Heart right ventricle (tissue), 16 donors: ENCODE measurements around the gene FOXN3. TPM values are rescaled to one million over a fixed set of nuclear protein-coding genes. Genes with fewer than 3 reads are reported as not detected.
A peak's percentile ranks its signal among the peaks of the same experiment; 100 is the strongest.

Experiments
- ATAC-seq, 8 donors: fragments of 200-7000 bp; cut with Tn5 transposase; one replicate each; pipeline ENCODE4 v1.9.1; 2020; ENCODE audit warnings: mild to moderate bottlenecking in 8 of 8, moderate library complexity in 8 of 8, moderate number of reproducible peaks in 1 of 8
- DNase-seq, 2 donors: peaks; one replicate each; pipeline ENCODE4 v3.0.0-alpha.2; 2020
- H3K27ac ChIP-seq, 10 donors: fragments of 200-600 bp; sonication (generic) in 2 of 10; one replicate each; pipeline versions ENCODE4 v1.5.0 to v1.8.0; 2020 to 2022; ENCODE audit warnings: mild to moderate bottlenecking in 3 of 10
- H3K27me3 ChIP-seq, 7 donors: fragments of 200-600 bp; one replicate each; pipeline ENCODE4 v1.8.0; 2021 to 2022; ENCODE audit warnings: mild to moderate bottlenecking in 2 of 7
- H3K36me3 ChIP-seq, 9 donors: fragments of 200-600 bp; sonication (generic) in 1 of 9; one replicate each; pipeline versions ENCODE4 v1.5.0 to v1.8.0; 2020 to 2022; ENCODE audit warnings: mild to moderate bottlenecking in 2 of 9
- H3K4me1 ChIP-seq, 9 donors: fragments of 200-600 bp; sonication (generic) in 1 of 9; one replicate each; pipeline versions ENCODE4 v1.5.0 to v1.8.0; 2020 to 2022; ENCODE audit warnings: mild to moderate bottlenecking in 4 of 9
- H3K4me3 ChIP-seq, 10 donors: fragments of 200-600 bp; sonication (generic) in 2 of 10; one replicate each; pipeline versions ENCODE4 v1.5.0 to v1.8.0; 2020 to 2022; ENCODE audit warnings: mild to moderate bottlenecking in 7 of 10, moderate library complexity in 2 of 10
- H3K9me3 ChIP-seq, 11 donors: fragments of 200-600 bp in 10 of 11; sonication (generic) in 2 of 11; one replicate each; pipeline versions ENCODE4 v1.5.0 to v1.8.0; 2013 to 2022; ENCODE audit warnings: mild to moderate bottlenecking in 2 of 11, control low read depth in 1 of 11, moderate library complexity in 1 of 11
- WGBS, 2 donors: extraction: QIAGEN DNeasy Blood & Tissue Kit; methylation state at CpG; one replicate each; pipeline ENCODE4 v1.1.7; 2013; ENCODE audit warnings: inconsistent platforms in 1 of 2; 5-methylcytosine and 5-hydroxymethylcytosine counted together
- intact Hi-C, 10 donors: fragments of 100-400 bp; cut with DNase I; formaldehyde crosslinking; loops; one replicate each; pipeline versions ENCODE4 v1.11.1 to v1.14.2; 2022
- polyA plus RNA-seq, 2 donors: library from polyadenylated mRNA; stranded (reverse); fragments of 200-250 nt; gene quantifications; one replicate each; pipeline ENCODE4 v1.2.3, GENCODE V29; 2013
- total RNA-seq, 10 donors: library from RNA; stranded (reverse); fragmentation: NEBNext Ultra II Directional in 3 of 10; extraction: Animal tissue kit (Norgen Biotek cat#: 25700) in 3 of 10; gene quantifications; one replicate each; pipeline versions ENCODE4 v1.2.1 to v1.2.4, GENCODE V29; 2021 to 2023
- TF ChIP-seq, protein P1 (sequence below), 9 donors: fragments of 200-600 bp; sonication (generic) in 2 of 9; IDR thresholded peaks; one replicate each; pipeline versions ENCODE4 v1.5.0 to v1.8.0; 2021 to 2022; ENCODE audit warnings: antibody characterized with exemption in 9 of 9, mild to moderate bottlenecking in 5 of 9, moderate library complexity in 1 of 9
- donor health status: Arrhythmogenic right ventricular cardiomyopathy.
- donor health status: ischemic (EF 13 %, LVEDD 7.1; RV severe dilation, severe dysfunction).
- donor health status: healthy with polysubstance abuse.
- donor health status: DM: no; HTN: yes; CAD: no.
- donor health status: DM: no; HTN: no; CAD: no.
- donor health status: ischemic (EF 25% LVEDD 6.9; RV normal size, moderate dysfunction).
- donor health status: ischemic (EF 25% LVEDD 5.7; RV mildly dilated, moderate dysfunction).
- donor health status: healthy.
- donor health status: DM: yes; HTN: yes; CAD: no.
- donor health status: Ischemic cardiomyopathy.
- donor health status: ischemic (EF 35%, LVEDD 5.7; RV mildly dilated, moderate dysfunction).
- donor health status: nonischemic (EF 11% LVEDD 7.7; RV severe dilation, severe dysfunction).
- donor health status: DM: yes; HTN: yes; CAD: no.
- donor health status: PGD.
- donor health status: ischemic (EF 29% LVEDD 5.4; RV normal size, mild dysfunction).
- donor health status: nonischemic (EF 23%, LVEDD 6.1; RV moderate dilation, normal function).

FOXN3 gene
- total and polyA plus RNA-seq, 12 donors: 13.0 to 150 (median 107) TPM

DNA sequence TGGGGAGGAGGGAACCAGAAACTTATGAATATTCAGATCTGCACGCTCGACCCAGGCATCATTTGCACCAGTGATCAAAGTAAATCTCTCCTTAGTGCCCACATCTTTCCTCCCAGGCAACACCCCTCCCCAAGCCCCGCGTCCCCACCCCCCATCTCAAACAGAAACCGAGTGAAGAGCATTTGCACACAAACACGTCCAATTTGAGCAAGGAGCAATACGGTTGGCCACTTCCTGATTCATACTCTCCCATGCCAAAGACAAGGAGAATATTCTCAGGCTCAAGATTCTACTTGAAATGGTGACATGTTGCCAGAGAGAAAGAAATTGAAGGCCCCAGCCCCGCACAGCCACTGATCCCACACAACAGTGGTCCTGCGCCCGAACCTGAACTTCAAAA, 7.1 kb downstream of the FOXN3 start:
- H3K4me3 ChIP-seq: no peak overlapping the region
- intact Hi-C loops: loop anchor here in 6 of 10 donors (10.0 kb wide), 8 partner anchors 105 to 505 kb away; no protein-coding TSS in a partner anchor

DNA sequence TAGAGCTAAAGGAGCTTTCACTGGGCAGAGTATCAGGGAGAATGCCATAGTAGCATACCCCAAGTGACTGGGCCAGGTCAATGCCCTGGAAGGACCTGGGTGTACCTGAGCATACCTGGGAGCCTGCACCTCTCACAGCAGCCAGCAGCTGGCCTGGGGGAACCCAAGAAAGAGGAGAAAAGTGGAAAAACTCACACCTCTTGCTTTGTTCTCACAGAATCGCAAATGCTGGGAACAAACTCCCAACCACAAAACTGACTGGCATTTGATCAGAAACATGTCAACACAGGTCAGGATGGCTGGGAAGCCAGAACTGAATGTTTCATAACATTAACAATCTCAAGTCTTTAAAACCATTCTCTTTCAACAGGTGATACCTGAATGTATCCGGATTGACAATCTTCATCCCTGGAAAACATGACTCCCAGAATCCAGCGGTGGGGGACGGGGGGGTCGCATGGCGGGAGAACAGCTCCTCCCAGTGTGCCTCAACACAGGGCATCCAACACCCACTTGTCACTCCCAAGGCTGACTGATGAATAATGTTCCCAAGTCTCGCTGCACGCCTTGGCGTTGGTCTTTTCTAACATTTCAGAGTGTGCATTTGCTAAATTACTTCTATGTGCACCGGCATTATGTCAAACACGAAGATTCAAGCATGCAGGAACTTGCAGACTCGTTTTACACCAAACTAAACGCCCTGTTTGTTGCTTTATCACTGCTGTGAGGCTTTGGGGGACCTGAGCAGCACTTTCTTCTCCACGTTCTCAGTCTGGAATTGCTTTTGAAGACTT, 7.9 kb downstream of the FOXN3 start:
- intact Hi-C loops: no loop called here
- Histone ChIP-seq H3K36me3 (peaks cover 0 to 54% (median 6%) of the 10 kb centered on the region in 9 donors), H3K27ac (peak overlapping the region in 3 of 10 donors; percentile 16 to 54 (median 37)), H3K9me3 (no peaks in the 10 kb centered on the region), H3K27me3 (no peaks in the 10 kb centered on the region), H3K4me3 (no peak overlapping the region), H3K4me1 (peaks cover 3 to 62% (median 52%) of the 10 kb centered on the region in 9 donors)
- WGBS, 2 donors: 59 to 60% methylated on average over 14 of the region's 14 CpGs
- DNase-seq: no peak
- TF ChIP-seq, protein P1, sequence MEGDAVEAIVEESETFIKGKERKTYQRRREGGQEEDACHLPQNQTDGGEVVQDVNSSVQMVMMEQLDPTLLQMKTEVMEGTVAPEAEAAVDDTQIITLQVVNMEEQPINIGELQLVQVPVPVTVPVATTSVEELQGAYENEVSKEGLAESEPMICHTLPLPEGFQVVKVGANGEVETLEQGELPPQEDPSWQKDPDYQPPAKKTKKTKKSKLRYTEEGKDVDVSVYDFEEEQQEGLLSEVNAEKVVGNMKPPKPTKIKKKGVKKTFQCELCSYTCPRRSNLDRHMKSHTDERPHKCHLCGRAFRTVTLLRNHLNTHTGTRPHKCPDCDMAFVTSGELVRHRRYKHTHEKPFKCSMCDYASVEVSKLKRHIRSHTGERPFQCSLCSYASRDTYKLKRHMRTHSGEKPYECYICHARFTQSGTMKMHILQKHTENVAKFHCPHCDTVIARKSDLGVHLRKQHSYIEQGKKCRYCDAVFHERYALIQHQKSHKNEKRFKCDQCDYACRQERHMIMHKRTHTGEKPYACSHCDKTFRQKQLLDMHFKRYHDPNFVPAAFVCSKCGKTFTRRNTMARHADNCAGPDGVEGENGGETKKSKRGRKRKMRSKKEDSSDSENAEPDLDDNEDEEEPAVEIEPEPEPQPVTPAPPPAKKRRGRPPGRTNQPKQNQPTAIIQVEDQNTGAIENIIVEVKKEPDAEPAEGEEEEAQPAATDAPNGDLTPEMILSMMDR (IDR thresholded peaks at IDR 0.05): no peak
- peak in 2 of 8 donors; percentile 34 to 35 for ATAC-seq

More for the DNA sequence above, 7.1 kb downstream of the FOXN3 start:
- peak overlapping the region in 3 of 10 donors; percentile 13 to 54 (median 15) for H3K27ac ChIP-seq
- peaks cover 0 to 56% (median 6%) of the 10 kb centered on the region in 9 donors for H3K36me3 ChIP-seq
- TF ChIP-seq, protein P1 (IDR thresholded peaks at IDR 0.05): no peak
- WGBS, 2 donors: 64 to 72% methylated on average over 10 of the region's 10 CpGs
- H3K4me1 ChIP-seq: peaks cover 6 to 70% (median 59%) of the 10 kb centered on the region in 9 donors
- no peaks in the 10 kb centered on the region for H3K9me3 ChIP-seq
- ATAC-seq (no peak), DNase-seq (no peak)
- no peaks in the 10 kb centered on the region for H3K27me3 ChIP-seq

DNA sequence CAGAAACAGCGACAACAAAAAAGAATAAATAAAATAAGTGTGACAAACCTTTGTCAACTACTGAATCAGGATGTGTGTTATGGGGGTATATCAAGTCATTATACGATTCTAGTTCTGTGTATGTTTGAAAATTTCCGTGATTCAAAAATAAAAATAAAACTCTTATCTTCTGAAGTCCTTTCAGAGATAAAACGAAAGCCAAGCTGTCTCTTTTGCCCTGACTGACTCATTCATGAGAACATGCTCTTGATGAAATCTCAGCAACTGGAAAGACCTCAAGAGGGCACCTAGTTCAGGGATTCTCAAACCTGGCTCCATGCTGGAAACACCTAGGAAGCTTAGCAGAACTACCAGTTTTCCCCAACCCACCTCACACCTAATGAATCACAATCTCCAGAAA, 9.2 kb downstream of the FOXN3 start:
- no peak overlapping the region for H3K4me3 ChIP-seq
- H3K4me1 ChIP-seq: peaks cover 3 to 72% (median 50%) of the 10 kb centered on the region in 9 donors
- DNase-seq: no peak
- TF ChIP-seq, protein P1 (IDR thresholded peaks at IDR 0.05): no peak
- H3K27me3 ChIP-seq: no peaks in the 10 kb centered on the region
- WGBS, 2 donors: 42 to 55% methylated on average over 4 of the region's 4 CpGs
- intact Hi-C loops: no loop called here
- no peaks in the 10 kb centered on the region for H3K9me3 ChIP-seq
- ATAC-seq: no peak
- H3K36me3 ChIP-seq: peaks cover 0 to 48% (median 6%) of the 10 kb centered on the region in 9 donors
- peak overlapping the region in 3 of 10 donors; percentile 20 to 37 (median 31) for H3K27ac ChIP-seq

DNA sequence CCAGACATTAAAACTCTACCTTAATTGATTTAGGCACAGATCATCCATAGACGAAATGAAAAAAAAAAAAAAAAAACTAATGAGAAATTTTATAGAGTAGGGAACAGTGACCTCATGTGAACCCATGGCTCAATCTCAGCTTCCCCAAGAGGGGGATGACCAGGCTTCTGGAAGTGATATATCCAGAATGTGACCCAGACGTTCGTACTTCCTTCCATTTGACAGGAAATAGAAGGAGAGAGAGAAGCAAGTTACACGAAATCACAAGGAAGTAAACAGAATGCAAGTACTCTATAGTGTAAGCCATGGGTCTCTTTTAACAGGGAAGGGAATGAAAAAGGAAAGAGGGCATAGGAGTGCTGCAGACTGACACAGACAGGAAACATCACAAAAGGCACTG, 10.1 kb downstream of the FOXN3 start:
- Histone ChIP-seq H3K4me1 (peaks cover 3 to 81% (median 53%) of the 10 kb centered on the region in 9 donors), H3K36me3 (peaks cover 0 to 42% (median 6%) of the 10 kb centered on the region in 9 donors), H3K4me3 (no peak overlapping the region), H3K27me3 (no peaks in the 10 kb centered on the region), H3K9me3 (no peaks in the 10 kb centered on the region), H3K27ac (peak overlapping the region in 7 of 10 donors; percentile 2 to 45 (median 22))
- intact Hi-C loops: no loop called here
- peak in 7 of 8 donors; percentile 51 to 70 (median 58) for ATAC-seq
- DNase-seq: no peak
- WGBS, 2 donors: 0 to 3% methylated on average over 4 of the region's 4 CpGs
- TF ChIP-seq, protein P1 (IDR thresholded peaks at IDR 0.05): no peak
